CD14-positive monocyte (primary cell): ENCODE measurements around the gene UBE2G2. TPM values are rescaled to one million over a fixed set of nuclear protein-coding genes. Genes with fewer than 3 reads are reported as not detected.

Experiments used
- DNase-seq, 3 donors: peaks; one replicate each; pipeline ENCODE4 v3.0.0-alpha.2; 2011 to 2022
- H2AFZ ChIP-seq: 2 replicates; pipeline ENCODE4 v1.6.0; 2012; ENCODE audit warnings: mild to moderate bottlenecking, low read depth, low read length, inconsistent platforms; ENCODE audit not compliant: insufficient read depth, poor library complexity, severe bottlenecking
- H3K27ac ChIP-seq, 2 donors: 1 replicate in 1 of 2; 2 replicates in 1 of 2; pipeline ENCODE4 v1.5.1; 2012 to 2013; ENCODE audit warnings: low read length in 2 of 2, control low read depth in 1 of 2, inconsistent platforms in 1 of 2, low read depth in 1 of 2, mild to moderate bottlenecking in 1 of 2
- H3K27me3 ChIP-seq, 2 donors: one replicate each; pipeline versions ENCODE4 v1.6.0 to v1.6.1; 2011 to 2013; ENCODE audit warnings: low read length in 2 of 2; ENCODE audit not compliant: control insufficient read depth in 2 of 2, insufficient read depth in 2 of 2
- H3K36me3 ChIP-seq, 2 donors: replicated peaks in 1 of 2; 1 replicate in 1 of 2; 2 replicates in 1 of 2; pipeline versions ENCODE4 v1.5.1 to v1.6.1; 2012 to 2013; ENCODE audit warnings: low read length in 2 of 2, control low read depth in 1 of 2, inconsistent platforms in 1 of 2, mild to moderate bottlenecking in 1 of 2; ENCODE audit not compliant: insufficient read depth in 2 of 2, control insufficient read depth in 1 of 2
- H3K4me1 ChIP-seq, 2 donors: 1 replicate in 1 of 2; 2 replicates in 1 of 2; pipeline versions ENCODE4 v1.5.1 to v1.6.1; 2012 to 2013; ENCODE audit warnings: low read length in 2 of 2, control low read depth in 1 of 2, inconsistent platforms in 1 of 2, mild to moderate bottlenecking in 1 of 2, moderate library complexity in 1 of 2; ENCODE audit not compliant: insufficient read depth in 2 of 2, control insufficient read depth in 1 of 2
- H3K4me2 ChIP-seq: replicated peaks from 2 replicates; pipeline ENCODE3; 2012; ENCODE audit warnings: low read length, moderate library complexity, mild to moderate bottlenecking; ENCODE audit not compliant: poor library complexity, severe bottlenecking; ENCODE audit errors: extremely low read depth
- H3K4me3 ChIP-seq, 3 experiments: fragments of 200-600 bp in 1 of 3; sonication (generic) in 1 of 3; replicated peaks in 1 of 3; 1 replicate in 2 of 3; 2 replicates in 1 of 3; pipeline ENCODE4 v1.5.1; 2011 to 2013; ENCODE audit warnings: low read length in 3 of 3, mild to moderate bottlenecking in 3 of 3, control low read depth in 2 of 3, low read depth in 2 of 3, inconsistent platforms in 1 of 3, moderate library complexity in 1 of 3
- H3K79me2 ChIP-seq: 2 replicates; pipeline ENCODE4 v1.6.0; 2012; ENCODE audit warnings: mild to moderate bottlenecking, control low read depth, inconsistent platforms, low read length, moderate library complexity; ENCODE audit not compliant: insufficient read depth
- H3K9ac ChIP-seq: 2 replicates; pipeline ENCODE4 v1.6.0; 2017; ENCODE audit warnings: low read length, mild to moderate bottlenecking; ENCODE audit not compliant: insufficient read depth, poor library complexity, severe bottlenecking
- H3K9me3 ChIP-seq, 2 donors: replicated peaks in 1 of 2; 1 replicate in 1 of 2; 2 replicates in 1 of 2; pipeline versions ENCODE4 v1.5.1 to v1.6.1; 2012 to 2013; ENCODE audit warnings: low read length in 2 of 2, control low read depth in 1 of 2; ENCODE audit not compliant: control insufficient read depth in 1 of 2, insufficient read depth in 1 of 2
- H4K20me1 ChIP-seq: 2 replicates; pipeline ENCODE4 v1.6.0; 2012; ENCODE audit warnings: mild to moderate bottlenecking, low read length, control low read depth, moderate library complexity; ENCODE audit not compliant: insufficient read depth
- H3K27ac Mint-ChIP-seq, 7 donors: one replicate each; pipeline ENCODE4 v1.8.0; 2020; ENCODE audit warnings: mild to moderate bottlenecking in 7 of 7, mixed read lengths in 7 of 7, moderate library complexity in 6 of 7, inconsistent platforms in 2 of 7
- H3K27me3 Mint-ChIP-seq, 3 donors: one replicate each; pipeline ENCODE4 v1.8.0; 2021 to 2022; ENCODE audit warnings: low read depth in 3 of 3, mild to moderate bottlenecking in 3 of 3, mixed read lengths in 3 of 3, moderate library complexity in 3 of 3, inconsistent platforms in 1 of 3
- H3K36me3 Mint-ChIP-seq, 2 donors: one replicate each; pipeline ENCODE4 v1.8.0; 2020; ENCODE audit warnings: mixed read lengths in 2 of 2, inconsistent platforms in 1 of 2, mild to moderate bottlenecking in 1 of 2
- H3K4me1 Mint-ChIP-seq: one replicate; pipeline ENCODE4 v1.8.0; 2020; ENCODE audit warnings: mild to moderate bottlenecking, mixed read lengths
- H3K4me3 Mint-ChIP-seq, 2 donors: one replicate each; pipeline ENCODE4 v1.8.0; 2020; ENCODE audit warnings: mild to moderate bottlenecking in 2 of 2, mixed read lengths in 2 of 2, moderate library complexity in 1 of 2
- H3K9me3 Mint-ChIP-seq, 7 donors: one replicate each; pipeline ENCODE4 v1.8.0; 2020 to 2022; ENCODE audit warnings: mixed read lengths in 7 of 7, mild to moderate bottlenecking in 6 of 7, moderate library complexity in 6 of 7, inconsistent platforms in 2 of 7
- WGBS: methylation state at CpG from one replicate; pipeline ENCODE4 v1.1.5; 2013; ENCODE audit warnings: missing lambda C conversion rate; ENCODE audit not compliant: insufficient coverage; 5-methylcytosine and 5-hydroxymethylcytosine counted together
- intact Hi-C, 2 donors: fragments of 100-400 bp; cut with micrococcal nuclease; formaldehyde crosslinking; loops; one replicate each; pipeline versions ENCODE4 v1.15.0 to v1.15.1; 2023
- polyA plus RNA-seq, 3 donors: library from polyadenylated mRNA; depleted of rRNA in 1 of 3; unstranded in 2 of 3; stranded (reverse) in 1 of 3; fragments of 300-500 nt in 2 of 3; fragments of >200 nt in 1 of 3; fragmentation: Illumina TruSeq in 2 of 3; gene quantifications; 1 replicate in 2 of 3; 2 replicates in 1 of 3; pipeline ENCODE4 v1.2.3, GENCODE V29; 2012 to 2021
- TF ChIP-seq, protein P1 (sequence below): fragments of 200-600 bp; IDR thresholded peaks from one replicate; pipeline ENCODE4 v1.8.0; 2022; ENCODE audit warnings: antibody characterized with exemption, mild to moderate bottlenecking

The UBE2G2 gene
- polyA plus RNA-seq, 3 donors = 22.5 to 123 (median 31.0) TPM

DNA sequence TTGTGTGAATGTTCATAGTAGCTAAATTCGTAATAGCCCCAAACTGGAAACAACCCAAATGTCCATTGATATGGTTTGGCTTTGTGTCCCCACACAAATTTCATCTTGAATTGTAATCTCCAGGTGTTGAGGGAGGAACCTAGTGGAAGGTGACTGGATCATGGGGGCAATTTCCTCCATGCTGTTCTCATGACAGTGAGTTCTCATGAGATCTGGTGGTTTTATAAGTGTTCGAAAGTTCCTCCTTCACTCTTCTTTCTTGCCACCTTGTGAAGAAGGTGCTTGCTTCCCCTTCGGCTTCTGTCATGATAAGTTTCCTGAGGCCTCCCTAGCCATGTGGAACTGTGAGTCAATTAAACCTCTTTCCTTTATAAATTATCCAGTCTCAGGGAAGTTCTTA, 11.3 kb downstream of the UBE2G2 start:
- no peak overlapping the region for H3K4me3 ChIP-seq
- WGBS = 100% methylated on average over 1 of the region's 3 CpGs
- no peak for DNase-seq
- H4K20me1 ChIP-seq = peaks cover 71% of the 10 kb centered on the region
- H3K4me1 ChIP-seq = no peaks in the 10 kb centered on the region
- H3K27ac ChIP-seq = no peak overlapping the region
- peak overlapping the region in 2 of 7 donors; percentile 18 to 22 for H3K27ac Mint-ChIP-seq
- no peaks in the 10 kb centered on the region for H3K27me3 ChIP-seq
- peaks cover 12% of the 10 kb centered on the region for H3K4me1 Mint-ChIP-seq
- no peak overlapping the region for H3K4me2 ChIP-seq
- H3K36me3 ChIP-seq = peaks cover 20 to 35% of the 10 kb centered on the region in 2 donors
- H3K36me3 Mint-ChIP-seq = peaks cover 37 to 38% of the 10 kb centered on the region in 2 donors
- H3K9me3 ChIP-seq = no peaks in the 10 kb centered on the region
- H3K4me3 Mint-ChIP-seq = no peak overlapping the region
- H3K9me3 Mint-ChIP-seq = no peaks in the 10 kb centered on the region
- no peaks in the 10 kb centered on the region for H3K27me3 Mint-ChIP-seq
- TF ChIP-seq, protein P1, sequence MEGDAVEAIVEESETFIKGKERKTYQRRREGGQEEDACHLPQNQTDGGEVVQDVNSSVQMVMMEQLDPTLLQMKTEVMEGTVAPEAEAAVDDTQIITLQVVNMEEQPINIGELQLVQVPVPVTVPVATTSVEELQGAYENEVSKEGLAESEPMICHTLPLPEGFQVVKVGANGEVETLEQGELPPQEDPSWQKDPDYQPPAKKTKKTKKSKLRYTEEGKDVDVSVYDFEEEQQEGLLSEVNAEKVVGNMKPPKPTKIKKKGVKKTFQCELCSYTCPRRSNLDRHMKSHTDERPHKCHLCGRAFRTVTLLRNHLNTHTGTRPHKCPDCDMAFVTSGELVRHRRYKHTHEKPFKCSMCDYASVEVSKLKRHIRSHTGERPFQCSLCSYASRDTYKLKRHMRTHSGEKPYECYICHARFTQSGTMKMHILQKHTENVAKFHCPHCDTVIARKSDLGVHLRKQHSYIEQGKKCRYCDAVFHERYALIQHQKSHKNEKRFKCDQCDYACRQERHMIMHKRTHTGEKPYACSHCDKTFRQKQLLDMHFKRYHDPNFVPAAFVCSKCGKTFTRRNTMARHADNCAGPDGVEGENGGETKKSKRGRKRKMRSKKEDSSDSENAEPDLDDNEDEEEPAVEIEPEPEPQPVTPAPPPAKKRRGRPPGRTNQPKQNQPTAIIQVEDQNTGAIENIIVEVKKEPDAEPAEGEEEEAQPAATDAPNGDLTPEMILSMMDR = no peak
- H2AFZ ChIP-seq = no peak overlapping the region
- H3K79me2 ChIP-seq = peaks cover 82% of the 10 kb centered on the region
- H3K9ac ChIP-seq = no peak overlapping the region
- intact Hi-C loops = loop anchor here (5.0 kb wide), 2 partner anchors 278 to 283 kb away; no protein-coding TSS in a partner anchor

DNA sequence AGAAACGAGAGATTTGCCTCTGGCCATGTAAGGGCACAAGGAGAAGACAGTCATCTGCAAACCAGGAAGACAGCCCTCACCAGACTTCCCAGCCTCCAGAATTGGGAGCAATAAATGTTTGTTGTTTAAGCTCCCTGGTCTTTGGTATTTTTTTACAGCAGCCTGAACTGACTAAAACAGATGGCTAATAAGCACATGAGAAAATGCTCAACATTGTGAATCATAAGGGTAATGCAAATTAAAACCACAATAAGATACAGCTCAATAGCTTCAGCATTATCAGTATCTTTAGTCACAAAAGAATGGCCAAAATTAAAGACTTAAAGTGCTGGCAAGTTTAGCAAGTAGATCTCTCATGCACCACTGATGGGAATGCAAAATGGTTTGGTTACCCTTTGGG, 11.7 kb downstream of the UBE2G2 start:
- no peak overlapping the region for H3K9ac ChIP-seq
- H3K4me1 ChIP-seq = no peaks in the 10 kb centered on the region
- no peaks in the 10 kb centered on the region for H3K9me3 ChIP-seq
- no peaks in the 10 kb centered on the region for H3K27me3 Mint-ChIP-seq
- H3K4me1 Mint-ChIP-seq = peaks cover 12% of the 10 kb centered on the region
- H2AFZ ChIP-seq = no peak overlapping the region
- H3K79me2 ChIP-seq = peaks cover 81% of the 10 kb centered on the region
- no peaks in the 10 kb centered on the region for H3K27me3 ChIP-seq
- intact Hi-C loops = loop anchor here (5.0 kb wide), 2 partner anchors 278 to 283 kb away; no protein-coding TSS in a partner anchor
- H3K4me3 ChIP-seq = no peak overlapping the region
- TF ChIP-seq, protein P1 = no peak
- H3K27ac Mint-ChIP-seq = peak overlapping the region in 1 of 7 donors; percentile 47
- H3K4me2 ChIP-seq = no peak overlapping the region
- peaks cover 75% of the 10 kb centered on the region for H4K20me1 ChIP-seq
- H3K27ac ChIP-seq = no peak overlapping the region
- H3K9me3 Mint-ChIP-seq = no peaks in the 10 kb centered on the region
- DNase-seq = no peak
- WGBS = no CpG with 5 or more reads among the region's 1 CpG
- peaks cover 40 to 41% of the 10 kb centered on the region in 2 donors for H3K36me3 Mint-ChIP-seq
- H3K36me3 ChIP-seq = peaks cover 25 to 40% of the 10 kb centered on the region in 2 donors
- H3K4me3 Mint-ChIP-seq = no peak overlapping the region
